PFSK-1 (cell line): ENCODE results near the gene OR2J1.

Experiments used
- POLR2AphosphoS5 ChIP-seq: IDR thresholded peaks from 2 replicates; pipeline ENCODE4 v1.6.1; 2012; ENCODE audit warnings: low read depth, mild to moderate bottlenecking, control low read depth, low read length, moderate library complexity
- SIN3A ChIP-seq: IDR thresholded peaks from 2 replicates; pipeline ENCODE4 v1.6.1; 2012; ENCODE audit warnings: mild to moderate bottlenecking, low read length, moderate library complexity, borderline replicate concordance; ENCODE audit not compliant: insufficient read depth
- TAF1 ChIP-seq: IDR thresholded peaks from 2 replicates; pipeline ENCODE4 v1.6.1; 2012; ENCODE audit warnings: low read length, control low read depth, borderline replicate concordance; ENCODE audit not compliant: insufficient read depth
- TF ChIP-seq, protein P1 (sequence below), 2 experiments: IDR thresholded peaks; 2 replicates each; pipeline versions ENCODE4 v1.6.1 to v1.8.0; 2011 to 2012; ENCODE audit warnings: low read depth in 2 of 2, low read length in 2 of 2, control low read depth in 1 of 2, inconsistent platforms in 1 of 2, mild to moderate bottlenecking in 1 of 2, moderate library complexity in 1 of 2; ENCODE audit not compliant: insufficient read depth in 1 of 2

DNA sequence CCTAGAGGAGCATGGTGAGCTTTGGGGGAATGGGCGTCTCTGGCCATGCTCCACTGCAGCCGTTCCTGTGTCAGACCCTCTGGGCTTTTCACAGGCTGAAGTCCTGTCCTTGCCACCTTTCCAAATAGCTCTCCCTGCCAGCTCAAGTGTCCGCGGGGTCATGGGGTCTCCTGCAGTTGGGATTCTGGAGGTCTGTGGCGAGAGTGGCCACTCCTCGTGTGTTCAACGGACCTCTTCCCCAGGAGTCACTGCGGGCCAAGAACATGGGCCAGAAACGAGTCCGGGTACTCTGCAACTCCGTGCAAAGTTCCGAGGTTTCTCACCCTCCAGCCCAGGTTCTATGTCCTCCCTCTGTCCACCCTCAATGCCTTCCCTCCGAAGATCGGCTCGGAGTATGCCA, 16.8 kb upstream of the OR2J1 start:
- TF ChIP-seq POLR2AphosphoS5 (no peak), TAF1 (no peak), SIN3A (no peak)
- TF ChIP-seq, protein P1, sequence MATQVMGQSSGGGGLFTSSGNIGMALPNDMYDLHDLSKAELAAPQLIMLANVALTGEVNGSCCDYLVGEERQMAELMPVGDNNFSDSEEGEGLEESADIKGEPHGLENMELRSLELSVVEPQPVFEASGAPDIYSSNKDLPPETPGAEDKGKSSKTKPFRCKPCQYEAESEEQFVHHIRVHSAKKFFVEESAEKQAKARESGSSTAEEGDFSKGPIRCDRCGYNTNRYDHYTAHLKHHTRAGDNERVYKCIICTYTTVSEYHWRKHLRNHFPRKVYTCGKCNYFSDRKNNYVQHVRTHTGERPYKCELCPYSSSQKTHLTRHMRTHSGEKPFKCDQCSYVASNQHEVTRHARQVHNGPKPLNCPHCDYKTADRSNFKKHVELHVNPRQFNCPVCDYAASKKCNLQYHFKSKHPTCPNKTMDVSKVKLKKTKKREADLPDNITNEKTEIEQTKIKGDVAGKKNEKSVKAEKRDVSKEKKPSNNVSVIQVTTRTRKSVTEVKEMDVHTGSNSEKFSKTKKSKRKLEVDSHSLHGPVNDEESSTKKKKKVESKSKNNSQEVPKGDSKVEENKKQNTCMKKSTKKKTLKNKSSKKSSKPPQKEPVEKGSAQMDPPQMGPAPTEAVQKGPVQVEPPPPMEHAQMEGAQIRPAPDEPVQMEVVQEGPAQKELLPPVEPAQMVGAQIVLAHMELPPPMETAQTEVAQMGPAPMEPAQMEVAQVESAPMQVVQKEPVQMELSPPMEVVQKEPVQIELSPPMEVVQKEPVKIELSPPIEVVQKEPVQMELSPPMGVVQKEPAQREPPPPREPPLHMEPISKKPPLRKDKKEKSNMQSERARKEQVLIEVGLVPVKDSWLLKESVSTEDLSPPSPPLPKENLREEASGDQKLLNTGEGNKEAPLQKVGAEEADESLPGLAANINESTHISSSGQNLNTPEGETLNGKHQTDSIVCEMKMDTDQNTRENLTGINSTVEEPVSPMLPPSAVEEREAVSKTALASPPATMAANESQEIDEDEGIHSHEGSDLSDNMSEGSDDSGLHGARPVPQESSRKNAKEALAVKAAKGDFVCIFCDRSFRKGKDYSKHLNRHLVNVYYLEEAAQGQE (IDR thresholded peaks at IDR 0.05; ENCODE audit: insufficient read depth in 1 of 2, low read depth in 2 of 2, low read length in 2 of 2): no peak
